GM23338 (cell line): ENCODE measurements around the gene ZNF780B. TPM values are rescaled to one million over a fixed set of nuclear protein-coding genes. Genes with fewer than 3 reads are reported as not detected.
A peak's percentile ranks its signal among the peaks of the same experiment; 100 is the strongest.

Experiments
- ATAC-seq: fragments of 200-7000 bp; cut with Tn5 transposase; 3 replicates; pipeline ENCODE4 v1.9.1; 2020
- DNase-seq: peaks from one replicate; pipeline ENCODE4 v3.0.0-alpha.2; 2015; ENCODE audit warnings: low spot score
- H2AFZ ChIP-seq: fragments of 200-600 bp; sonication (generic); 2 replicates; pipeline ENCODE4 v1.8.0; 2016; ENCODE audit warnings: antibody characterized with exemption, mild to moderate bottlenecking, moderate library complexity
- H3F3A ChIP-seq: fragments of 200-600 bp; sonication (generic); replicated peaks from 2 replicates; pipeline ENCODE4 v1.8.0; 2017; ENCODE audit warnings: antibody characterized with exemption, mixed run types, low read depth
- H3K27ac ChIP-seq: fragments of 200-600 bp; sonication (generic); 2 replicates; pipeline ENCODE4 v1.6.1; 2016; ENCODE audit warnings: low read depth
- H3K27me3 ChIP-seq: fragments of 200-600 bp; sonication (generic); 2 replicates; pipeline ENCODE4 v1.8.0; 2016; ENCODE audit warnings: mild to moderate bottlenecking, mixed run types, moderate library complexity; ENCODE audit not compliant: insufficient read depth
- H3K36me3 ChIP-seq: fragments of 200-600 bp; sonication (generic); 2 replicates; pipeline ENCODE4 v1.8.0; 2016; ENCODE audit warnings: mild to moderate bottlenecking; ENCODE audit not compliant: insufficient read depth
- H3K4me1 ChIP-seq: fragments of 200-600 bp; sonication (generic); 2 replicates; pipeline ENCODE4 v1.8.0; 2016; ENCODE audit warnings: mild to moderate bottlenecking, moderate library complexity; ENCODE audit not compliant: insufficient read depth
- H3K4me2 ChIP-seq: fragments of 200-600 bp; sonication (generic); 2 replicates; pipeline ENCODE4 v1.7.1; 2017; ENCODE audit warnings: mixed run types
- H3K4me3 ChIP-seq: fragments of 200-600 bp; sonication (generic); 2 replicates; pipeline ENCODE4 v1.6.1; 2016; ENCODE audit warnings: mixed run types
- H3K79me2 ChIP-seq: fragments of 200-600 bp; sonication (generic); replicated peaks from 2 replicates; pipeline ENCODE4 v1.8.0; 2017; ENCODE audit warnings: mild to moderate bottlenecking; ENCODE audit not compliant: insufficient read depth
- H3K9me2 ChIP-seq: fragments of 200-600 bp; sonication (generic); 2 replicates; pipeline ENCODE4 v1.8.0; 2017; ENCODE audit not compliant: insufficient read depth
- H4K20me1 ChIP-seq: fragments of 200-600 bp; sonication (generic); replicated peaks from 2 replicates; pipeline ENCODE4 v1.8.0; 2017; ENCODE audit warnings: mild to moderate bottlenecking; ENCODE audit not compliant: insufficient read depth
- H3K27ac Mint-ChIP-seq: 2 replicates; pipeline ENCODE4 v1.8.0; 2020; ENCODE audit warnings: inconsistent platforms, mild to moderate bottlenecking, moderate library complexity, mixed read lengths
- H3K27me3 Mint-ChIP-seq: 3 replicates; pipeline ENCODE4 v1.8.0; 2022; ENCODE audit warnings: low read depth, mild to moderate bottlenecking, moderate library complexity, mixed read lengths, inconsistent platforms; ENCODE audit not compliant: insufficient read depth, poor library complexity
- H3K36me3 Mint-ChIP-seq: 3 replicates; pipeline ENCODE4 v1.8.0; 2021; ENCODE audit warnings: low read depth, mild to moderate bottlenecking, inconsistent platforms, moderate library complexity, mixed read lengths
- H3K4me1 Mint-ChIP-seq: 3 replicates; pipeline ENCODE4 v1.8.0; 2020; ENCODE audit warnings: mild to moderate bottlenecking, inconsistent platforms, mixed read lengths
- H3K4me3 Mint-ChIP-seq: 3 replicates; pipeline ENCODE4 v1.8.0; 2021; ENCODE audit warnings: moderate library complexity, mild to moderate bottlenecking, inconsistent platforms, mixed read lengths
- H3K9me3 Mint-ChIP-seq: 3 replicates; pipeline ENCODE4 v1.8.0; 2020; ENCODE audit warnings: moderate library complexity, mild to moderate bottlenecking, inconsistent platforms, mixed read lengths
- CREB1 ChIP-seq: fragments of 250-450 bp; sonication (Bioruptor Pico); IDR thresholded peaks from 2 replicates; pipeline ENCODE4 v1.5.0; 2020; ENCODE audit warnings: low read depth, mild to moderate bottlenecking, moderate library complexity
- CTCF ChIP-seq, 2 experiments: fragments of 200-600 bp in 1 of 2; sonication (generic) in 1 of 2; conservative IDR thresholded peaks; 2 replicates each; pipeline versions ENCODE4 v1.5.1 to v1.6.1; 2016 to 2017; ENCODE audit warnings: antibody characterized with exemption in 2 of 2, low read depth in 2 of 2, mild to moderate bottlenecking in 2 of 2, moderate library complexity in 1 of 2
- JUNB ChIP-seq: IDR thresholded peaks from one replicate; pipeline ENCODE4 v1.6.1; 2016; ENCODE audit warnings: antibody characterized with exemption; ENCODE audit not compliant: unreplicated experiment
- NANOG ChIP-seq: IDR thresholded peaks from 2 replicates; pipeline ENCODE4 v1.6.1; 2016; ENCODE audit warnings: antibody characterized with exemption, borderline replicate concordance
- POLR2AphosphoS5 ChIP-seq: IDR thresholded peaks from 2 replicates; pipeline ENCODE4 v1.6.1; 2016; ENCODE audit warnings: antibody characterized with exemption, low read depth
- STAT1 ChIP-seq: IDR thresholded peaks from one replicate; pipeline ENCODE4 v1.6.1; 2016; ENCODE audit warnings: antibody characterized with exemption; ENCODE audit not compliant: unreplicated experiment
- ZNF114 ChIP-seq: fragments of 250-450 bp; sonication (Bioruptor Pico); IDR thresholded peaks from 2 replicates; pipeline ENCODE4 v1.5.0; 2020; ENCODE audit warnings: mild to moderate bottlenecking, moderate library complexity
- ZNF331 ChIP-seq: fragments of 250-450 bp; sonication (Bioruptor Pico); IDR thresholded peaks from 2 replicates; pipeline ENCODE4 v1.5.0; 2020; ENCODE audit warnings: low read depth, mild to moderate bottlenecking, moderate library complexity
- polyA plus RNA-seq: library from polyadenylated mRNA; unstranded; fragments of >200 nt; fragmentation: Nextera tagmentation; extraction: Ambion mirVana; gene quantifications from 2 replicates; pipeline ENCODE4 v1.2.1, GENCODE V29; 2016
- total RNA-seq: library from RNA; depleted of rRNA; stranded (reverse); fragments of >200 nt; shearing (Covaris generic); gene quantifications from 2 replicates; pipeline ENCODE4 v1.2.3, GENCODE V29; 2014
- TF ChIP-seq, protein P1 (sequence below): IDR thresholded peaks from one replicate; pipeline ENCODE4 v1.6.1; 2018; ENCODE audit warnings: antibody characterized with exemption; ENCODE audit not compliant: unreplicated experiment

ZNF780B gene
- total and polyA plus RNA-seq, 2 experiments from 2014 or later = 4.9 to 11.0 TPM

GRCh38 chr19:40084948-40085347 is 28.9 kb upstream of the ZNF780B start:
- Histone ChIP-seq H4K20me1 (no peaks in the 10 kb centered on the region), H3K9me2 (0 out of 2 replicates have a peak, but pooled peaks cover 5% of the 10 kb centered on the region), H3K27ac (peak overlapping the region; percentile 67; the same call in 1 of the 2 replicates), H3F3A (no peaks in the 10 kb centered on the region), H2AFZ (no peak overlapping the region), H3K27me3 (no peaks in the 10 kb centered on the region), H3K79me2 (peaks cover 40% of the 10 kb centered on the region), H3K4me2 (no peak overlapping the region), H3K4me3 (no peak overlapping the region), H3K4me1 (peaks cover 14% of the 10 kb centered on the region), H3K36me3 (peaks cover 12% of the 10 kb centered on the region)
- H3K4me1 Mint-ChIP-seq = peaks cover 11% of the 10 kb centered on the region
- peaks cover 9% of the 10 kb centered on the region for H3K9me3 Mint-ChIP-seq
- ATAC-seq (peak; percentile 46; the same call in 2 of the 3 replicates), DNase-seq (peak; percentile 45)
- H3K4me3 Mint-ChIP-seq = no peak overlapping the region; the same call in 2 of the 3 replicates
- TF ChIP-seq ZNF331 (CRISPR knock-in tag) (no peak), ZNF114 (CRISPR knock-in tag) (no peak), NANOG (no peak), STAT1 (no peak), JUNB (no peak), CREB1 (no peak), POLR2AphosphoS5 (no peak), CTCF (conservative IDR thresholded peaks at IDR 0.05; ENCODE audit: low read depth in 2 of 2) (no peak)
- TF ChIP-seq, protein P1, sequence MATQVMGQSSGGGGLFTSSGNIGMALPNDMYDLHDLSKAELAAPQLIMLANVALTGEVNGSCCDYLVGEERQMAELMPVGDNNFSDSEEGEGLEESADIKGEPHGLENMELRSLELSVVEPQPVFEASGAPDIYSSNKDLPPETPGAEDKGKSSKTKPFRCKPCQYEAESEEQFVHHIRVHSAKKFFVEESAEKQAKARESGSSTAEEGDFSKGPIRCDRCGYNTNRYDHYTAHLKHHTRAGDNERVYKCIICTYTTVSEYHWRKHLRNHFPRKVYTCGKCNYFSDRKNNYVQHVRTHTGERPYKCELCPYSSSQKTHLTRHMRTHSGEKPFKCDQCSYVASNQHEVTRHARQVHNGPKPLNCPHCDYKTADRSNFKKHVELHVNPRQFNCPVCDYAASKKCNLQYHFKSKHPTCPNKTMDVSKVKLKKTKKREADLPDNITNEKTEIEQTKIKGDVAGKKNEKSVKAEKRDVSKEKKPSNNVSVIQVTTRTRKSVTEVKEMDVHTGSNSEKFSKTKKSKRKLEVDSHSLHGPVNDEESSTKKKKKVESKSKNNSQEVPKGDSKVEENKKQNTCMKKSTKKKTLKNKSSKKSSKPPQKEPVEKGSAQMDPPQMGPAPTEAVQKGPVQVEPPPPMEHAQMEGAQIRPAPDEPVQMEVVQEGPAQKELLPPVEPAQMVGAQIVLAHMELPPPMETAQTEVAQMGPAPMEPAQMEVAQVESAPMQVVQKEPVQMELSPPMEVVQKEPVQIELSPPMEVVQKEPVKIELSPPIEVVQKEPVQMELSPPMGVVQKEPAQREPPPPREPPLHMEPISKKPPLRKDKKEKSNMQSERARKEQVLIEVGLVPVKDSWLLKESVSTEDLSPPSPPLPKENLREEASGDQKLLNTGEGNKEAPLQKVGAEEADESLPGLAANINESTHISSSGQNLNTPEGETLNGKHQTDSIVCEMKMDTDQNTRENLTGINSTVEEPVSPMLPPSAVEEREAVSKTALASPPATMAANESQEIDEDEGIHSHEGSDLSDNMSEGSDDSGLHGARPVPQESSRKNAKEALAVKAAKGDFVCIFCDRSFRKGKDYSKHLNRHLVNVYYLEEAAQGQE = no peak
- peaks cover 2% of the 10 kb centered on the region for H3K27me3 Mint-ChIP-seq
- peak overlapping the region; percentile 90 for H3K27ac Mint-ChIP-seq
- peaks cover 47% of the 10 kb centered on the region for H3K36me3 Mint-ChIP-seq

DNA sequence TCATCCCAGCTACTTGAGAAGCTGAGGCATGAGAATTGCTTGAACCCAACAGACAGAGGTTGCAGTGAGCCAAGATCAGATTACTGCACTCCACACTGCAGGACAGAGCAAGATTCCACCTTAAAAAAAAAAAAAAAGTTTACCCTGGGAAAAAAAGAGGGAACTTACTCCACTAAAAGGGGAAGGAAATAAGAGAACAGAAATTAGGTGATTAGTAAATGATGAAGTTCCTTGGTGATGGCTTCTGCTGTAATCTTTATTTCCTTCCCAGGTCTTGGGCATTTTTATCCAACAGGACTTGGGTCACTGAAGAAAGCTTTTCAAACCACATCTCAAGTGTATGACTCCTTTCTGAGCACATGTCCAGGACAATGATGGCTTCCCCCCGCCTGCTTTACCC is 25.4 kb upstream of the ZNF780B start:
- Histone ChIP-seq H3K27ac (no peak overlapping the region), H3K4me2 (no peak overlapping the region), H4K20me1 (no peaks in the 10 kb centered on the region), H3K79me2 (peaks cover 5% of the 10 kb centered on the region; the same call in 1 of the 2 replicates), H3K27me3 (no peaks in the 10 kb centered on the region), H3K4me3 (no peak overlapping the region), H3K4me1 (peaks cover 7% of the 10 kb centered on the region; the same call in 1 of the 2 replicates), H3K9me2 (0 out of 2 replicates have a peak, but pooled peaks cover 5% of the 10 kb centered on the region), H3F3A (no peaks in the 10 kb centered on the region), H3K36me3 (peaks cover 31% of the 10 kb centered on the region), H2AFZ (no peak overlapping the region)
- Mint-ChIP-seq H3K36me3 (peaks cover 77% of the 10 kb centered on the region), H3K27me3 (peaks cover 8% of the 10 kb centered on the region), H3K4me3 (no peak overlapping the region), H3K9me3 (peaks cover 42% of the 10 kb centered on the region), H3K27ac (no peak overlapping the region), H3K4me1 (peaks cover 6% of the 10 kb centered on the region)
- DNase-seq = no peak
- TF ChIP-seq ZNF331 (CRISPR knock-in tag) = no peak
- TF ChIP-seq STAT1 = no peak
- ATAC-seq = no peak
